Effector memory CD4-positive, alpha-beta T cell (primary cell): ENCODE data around the gene REEP6.
"Not testable (repeated sequence)": the region's sequence is repeated elsewhere in the genome, so short reads cannot be mapped to it uniquely, and the experiment has no call there.

Source experiments
- DNase-seq, 3 donors: peaks; one replicate each; pipeline ENCODE4 v3.0.0-alpha.2; 2020
- H3K27ac ChIP-seq: 2 replicates; pipeline ENCODE4 v1.7.0; 2013; ENCODE audit warnings: mild to moderate bottlenecking, low read length, moderate library complexity; ENCODE audit not compliant: insufficient read depth, poor library complexity, severe bottlenecking
- H3K27me3 ChIP-seq: replicated peaks from 2 replicates; pipeline ENCODE4 v1.7.0; 2013; ENCODE audit warnings: mild to moderate bottlenecking, low read length; ENCODE audit not compliant: insufficient read depth, control insufficient read depth, poor library complexity, severe bottlenecking
- H3K36me3 ChIP-seq: 2 replicates; pipeline ENCODE4 v1.7.0; 2013; ENCODE audit warnings: mild to moderate bottlenecking, low read length, moderate library complexity; ENCODE audit not compliant: control insufficient read depth, insufficient read depth
- H3K4me1 ChIP-seq: 2 replicates; pipeline ENCODE4 v1.7.0; 2013; ENCODE audit warnings: low read length, mild to moderate bottlenecking; ENCODE audit not compliant: control insufficient read depth, insufficient read depth, poor library complexity, severe bottlenecking
- H3K4me3 ChIP-seq: 2 replicates; pipeline ENCODE4 v1.7.0; 2013; ENCODE audit warnings: low read length, low read depth, mild to moderate bottlenecking; ENCODE audit not compliant: insufficient read depth, poor library complexity, severe bottlenecking
- H3K9me3 ChIP-seq: 2 replicates; pipeline ENCODE4 v1.7.0; 2013; ENCODE audit warnings: mild to moderate bottlenecking, low read length, moderate library complexity; ENCODE audit not compliant: control insufficient read depth

REEP6 gene

GRCh38 chr19:1533510-1534150 is 42.6 kb downstream of the REEP6 start:
- Histone ChIP-seq H3K4me1 (no peaks in the 10 kb centered on the region), H3K4me3 (no peak overlapping the region), H3K36me3 (no peaks in the 10 kb centered on the region), H3K27me3 (no peaks in the 10 kb centered on the region), H3K9me3 (no peaks in the 10 kb centered on the region), H3K27ac (no peak overlapping the region)
- DNase-seq, result no peak

- Histone ChIP-seq H3K4me1 (no peaks in the 10 kb centered on the region), H3K4me3 (no peak overlapping the region), H3K27ac (no peak overlapping the region), H3K9me3 (no peaks in the 10 kb centered on the region), H3K36me3 (no peaks in the 10 kb centered on the region), H3K27me3 (no peaks in the 10 kb centered on the region)
- no peak for DNase-seq
These were observed 44.0 kb downstream of the REEP6 start for GRCh38 chr19:1534972-1535371.

- H3K36me3 ChIP-seq, H3K27me3 ChIP-seq, DNase-seq, H3K9me3 ChIP-seq, H3K4me1 ChIP-seq, H3K27ac ChIP-seq, H3K4me3 ChIP-seq: not testable (repeated sequence)
These were observed 44.7 kb downstream of the REEP6 start for GRCh38 chr19:1535699-1536098.

GRCh38 chr19:1538978-1539377 is 48.0 kb downstream of the REEP6 start:
- Histone ChIP-seq H3K27me3 (peaks cover 9% of the 10 kb centered on the region), H3K4me3 (no peak overlapping the region), H3K36me3 (no peaks in the 10 kb centered on the region), H3K9me3 (no peaks in the 10 kb centered on the region), H3K4me1 (no peaks in the 10 kb centered on the region), H3K27ac (no peak overlapping the region)
- no peak for DNase-seq

GRCh38 chr19:1539749-1540148 is 48.8 kb downstream of the REEP6 start:
- not testable (repeated sequence) for H3K4me3 ChIP-seq, H3K4me1 ChIP-seq, DNase-seq, H3K27me3 ChIP-seq, H3K9me3 ChIP-seq, H3K36me3 ChIP-seq, H3K27ac ChIP-seq

GRCh38 chr19:1540365-1540925 is 49.5 kb downstream of the REEP6 start:
- no peaks in the 10 kb centered on the region for H3K9me3 ChIP-seq
- no peak for DNase-seq
- no peak overlapping the region for H3K4me3 ChIP-seq
- no peak overlapping the region for H3K27ac ChIP-seq
- H3K4me1 ChIP-seq, result no peaks in the 10 kb centered on the region
- no peaks in the 10 kb centered on the region for H3K36me3 ChIP-seq
- peaks cover 9% of the 10 kb centered on the region for H3K27me3 ChIP-seq
